ENCODE data around the gene APBB2.

Gene APBB2

GRCh38 chr4:41041551-41041950, 172.8 kb downstream of the APBB2 start:
- H3K4me3 ChIP-seq (ENCODE audit: low read depth, low read length): no peak overlapping the region
- TF ChIP-seq CTCF (IDR thresholded peaks at IDR 0.05; ENCODE audit: insufficient read depth, low read depth, low read length, missing control alignments): no peak
- DNase-seq (ENCODE audit: low read depth): no peak

GRCh38 chr4:41039317-41039716, 175.0 kb downstream of the APBB2 start:
- TF ChIP-seq CTCF (IDR thresholded peaks at IDR 0.05; ENCODE audit: insufficient read depth, low read depth, low read length, missing control alignments): no peak
- no peak overlapping the region for H3K4me3 ChIP-seq (ENCODE audit: low read depth, low read length)

GRCh38 chr4:41038304-41038703, 176.0 kb downstream of the APBB2 start:
- DNase-seq (ENCODE audit: low read depth): no peak
- H3K4me3 ChIP-seq (ENCODE audit: low read depth, low read length): no peak overlapping the region
- no peak for TF ChIP-seq CTCF (IDR thresholded peaks at IDR 0.05; ENCODE audit: insufficient read depth, low read depth, low read length, missing control alignments)

More at GRCh38 chr4:41039317-41039716, 175.0 kb downstream of the APBB2 start:
- no peak for DNase-seq (ENCODE audit: low read depth)

- H3K4me3 ChIP-seq (ENCODE audit: low read depth, low read length): no peak overlapping the region
- no peak for TF ChIP-seq CTCF (IDR thresholded peaks at IDR 0.05; ENCODE audit: insufficient read depth, low read depth, low read length, missing control alignments)
- no peak for DNase-seq (ENCODE audit: low read depth)
These were observed 185.2 kb downstream of the APBB2 start for GRCh38 chr4:41029098-41029497.

GRCh38 chr4:41028392-41029076, 185.8 kb downstream of the APBB2 start:
- TF ChIP-seq CTCF (IDR thresholded peaks at IDR 0.05; ENCODE audit: insufficient read depth, low read depth, low read length, missing control alignments): no peak
- peak; percentile 41 for DNase-seq (ENCODE audit: low read depth)
- H3K4me3 ChIP-seq (ENCODE audit: low read depth, low read length): no peak overlapping the region

GRCh38 chr4:41026971-41027370, 187.4 kb downstream of the APBB2 start:
- no peak for DNase-seq (ENCODE audit: low read depth)
- H3K4me3 ChIP-seq (ENCODE audit: low read depth, low read length): no peak overlapping the region

More at GRCh38 chr4:41026971-41027370, 187.4 kb downstream of the APBB2 start:
- TF ChIP-seq CTCF (IDR thresholded peaks at IDR 0.05; ENCODE audit: insufficient read depth, low read depth, low read length, missing control alignments): no peak

All from GM12865 (cell line).